Heart right ventricle (tissue), 16 donors: ENCODE results near the gene GLRA1. TPM values are rescaled to one million over a fixed set of nuclear protein-coding genes. Genes with fewer than 3 reads are reported as not detected.

Experiments
- ATAC-seq, 8 donors: fragments of 200-7000 bp; cut with Tn5 transposase; one replicate each; pipeline ENCODE4 v1.9.1; 2020; ENCODE audit warnings: mild to moderate bottlenecking in 8 of 8, moderate library complexity in 8 of 8, moderate number of reproducible peaks in 1 of 8
- DNase-seq, 2 donors: peaks; one replicate each; pipeline ENCODE4 v3.0.0-alpha.2; 2020
- H3K27ac ChIP-seq, 10 donors: fragments of 200-600 bp; sonication (generic) in 2 of 10; one replicate each; pipeline versions ENCODE4 v1.5.0 to v1.8.0; 2020 to 2022; ENCODE audit warnings: mild to moderate bottlenecking in 3 of 10
- H3K27me3 ChIP-seq, 7 donors: fragments of 200-600 bp; one replicate each; pipeline ENCODE4 v1.8.0; 2021 to 2022; ENCODE audit warnings: mild to moderate bottlenecking in 2 of 7
- H3K36me3 ChIP-seq, 9 donors: fragments of 200-600 bp; sonication (generic) in 1 of 9; one replicate each; pipeline versions ENCODE4 v1.5.0 to v1.8.0; 2020 to 2022; ENCODE audit warnings: mild to moderate bottlenecking in 2 of 9
- H3K4me1 ChIP-seq, 9 donors: fragments of 200-600 bp; sonication (generic) in 1 of 9; one replicate each; pipeline versions ENCODE4 v1.5.0 to v1.8.0; 2020 to 2022; ENCODE audit warnings: mild to moderate bottlenecking in 4 of 9
- H3K4me3 ChIP-seq, 10 donors: fragments of 200-600 bp; sonication (generic) in 2 of 10; one replicate each; pipeline versions ENCODE4 v1.5.0 to v1.8.0; 2020 to 2022; ENCODE audit warnings: mild to moderate bottlenecking in 7 of 10, moderate library complexity in 2 of 10
- H3K9me3 ChIP-seq, 11 donors: fragments of 200-600 bp in 10 of 11; sonication (generic) in 2 of 11; one replicate each; pipeline versions ENCODE4 v1.5.0 to v1.8.0; 2013 to 2022; ENCODE audit warnings: mild to moderate bottlenecking in 2 of 11, control low read depth in 1 of 11, moderate library complexity in 1 of 11
- WGBS, 2 donors: extraction: QIAGEN DNeasy Blood & Tissue Kit; methylation state at CpG; one replicate each; pipeline ENCODE4 v1.1.7; 2013; ENCODE audit warnings: inconsistent platforms in 1 of 2; 5-methylcytosine and 5-hydroxymethylcytosine counted together
- intact Hi-C, 10 donors: fragments of 100-400 bp; cut with DNase I; formaldehyde crosslinking; loops; one replicate each; pipeline versions ENCODE4 v1.11.1 to v1.14.2; 2022
- polyA plus RNA-seq, 2 donors: library from polyadenylated mRNA; stranded (reverse); fragments of 200-250 nt; gene quantifications; one replicate each; pipeline ENCODE4 v1.2.3, GENCODE V29; 2013
- total RNA-seq, 10 donors: library from RNA; stranded (reverse); fragmentation: NEBNext Ultra II Directional in 3 of 10; extraction: Animal tissue kit (Norgen Biotek cat#: 25700) in 3 of 10; gene quantifications; one replicate each; pipeline versions ENCODE4 v1.2.1 to v1.2.4, GENCODE V29; 2021 to 2023
- TF ChIP-seq, protein P1 (sequence below), 9 donors: fragments of 200-600 bp; sonication (generic) in 2 of 9; IDR thresholded peaks; one replicate each; pipeline versions ENCODE4 v1.5.0 to v1.8.0; 2021 to 2022; ENCODE audit warnings: antibody characterized with exemption in 9 of 9, mild to moderate bottlenecking in 5 of 9, moderate library complexity in 1 of 9
- donor health status: Arrhythmogenic right ventricular cardiomyopathy.
- donor health status: ischemic (EF 13 %, LVEDD 7.1; RV severe dilation, severe dysfunction).
- donor health status: healthy with polysubstance abuse.
- donor health status: DM: no; HTN: yes; CAD: no.
- donor health status: DM: no; HTN: no; CAD: no.
- donor health status: ischemic (EF 25% LVEDD 6.9; RV normal size, moderate dysfunction).
- donor health status: ischemic (EF 25% LVEDD 5.7; RV mildly dilated, moderate dysfunction).
- donor health status: healthy.
- donor health status: DM: yes; HTN: yes; CAD: no.
- donor health status: Ischemic cardiomyopathy.
- donor health status: ischemic (EF 35%, LVEDD 5.7; RV mildly dilated, moderate dysfunction).
- donor health status: nonischemic (EF 11% LVEDD 7.7; RV severe dilation, severe dysfunction).
- donor health status: DM: yes; HTN: yes; CAD: no.
- donor health status: PGD.
- donor health status: ischemic (EF 29% LVEDD 5.4; RV normal size, mild dysfunction).
- donor health status: nonischemic (EF 23%, LVEDD 6.1; RV moderate dilation, normal function).

The GLRA1 gene
- total and polyA plus RNA-seq, 12 donors: not detected

DNA sequence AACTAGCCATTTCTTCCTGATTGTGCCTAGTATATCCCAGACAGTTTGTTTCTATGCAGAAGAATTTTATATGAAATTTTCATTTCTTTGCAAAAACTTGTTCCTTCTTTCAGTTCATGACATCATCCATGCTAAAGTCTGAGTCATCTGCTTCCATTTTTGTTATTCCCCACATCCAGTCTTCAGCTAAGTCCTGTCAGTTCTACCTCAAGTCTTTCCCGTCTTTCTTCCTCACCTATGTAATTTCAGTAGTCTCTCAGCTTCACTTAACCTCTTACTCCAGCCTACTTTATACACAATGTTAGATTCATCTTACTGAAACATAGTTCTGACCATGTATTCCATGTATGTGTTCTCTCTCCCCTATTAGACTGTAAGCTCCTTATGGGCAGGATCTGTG is 113.8 kb downstream of the GLRA1 start:
- peak overlapping the region in 3 of 10 donors; percentile 30 to 53 (median 41) for H3K27ac ChIP-seq
- no peak overlapping the region for H3K4me3 ChIP-seq
- peaks cover 0 to 53% (median 29%) of the 10 kb centered on the region in 9 donors for H3K4me1 ChIP-seq
- intact Hi-C loops: loop anchor here in 1 of 10 donors (5.0 kb wide), 1 partner anchor 34 kb away; no protein-coding TSS in a partner anchor
- peaks cover 0 to 89% (median 0%) of the 10 kb centered on the region in 9 donors for H3K36me3 ChIP-seq
- no peaks in the 10 kb centered on the region for H3K9me3 ChIP-seq
- no peak for ATAC-seq
- 97 to 98% methylated on average over 1 of the region's 1 CpG for WGBS, 2 donors
- DNase-seq: no peak
- TF ChIP-seq, protein P1, sequence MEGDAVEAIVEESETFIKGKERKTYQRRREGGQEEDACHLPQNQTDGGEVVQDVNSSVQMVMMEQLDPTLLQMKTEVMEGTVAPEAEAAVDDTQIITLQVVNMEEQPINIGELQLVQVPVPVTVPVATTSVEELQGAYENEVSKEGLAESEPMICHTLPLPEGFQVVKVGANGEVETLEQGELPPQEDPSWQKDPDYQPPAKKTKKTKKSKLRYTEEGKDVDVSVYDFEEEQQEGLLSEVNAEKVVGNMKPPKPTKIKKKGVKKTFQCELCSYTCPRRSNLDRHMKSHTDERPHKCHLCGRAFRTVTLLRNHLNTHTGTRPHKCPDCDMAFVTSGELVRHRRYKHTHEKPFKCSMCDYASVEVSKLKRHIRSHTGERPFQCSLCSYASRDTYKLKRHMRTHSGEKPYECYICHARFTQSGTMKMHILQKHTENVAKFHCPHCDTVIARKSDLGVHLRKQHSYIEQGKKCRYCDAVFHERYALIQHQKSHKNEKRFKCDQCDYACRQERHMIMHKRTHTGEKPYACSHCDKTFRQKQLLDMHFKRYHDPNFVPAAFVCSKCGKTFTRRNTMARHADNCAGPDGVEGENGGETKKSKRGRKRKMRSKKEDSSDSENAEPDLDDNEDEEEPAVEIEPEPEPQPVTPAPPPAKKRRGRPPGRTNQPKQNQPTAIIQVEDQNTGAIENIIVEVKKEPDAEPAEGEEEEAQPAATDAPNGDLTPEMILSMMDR (IDR thresholded peaks at IDR 0.05): no peak
- H3K27me3 ChIP-seq: no peaks in the 10 kb centered on the region

DNA sequence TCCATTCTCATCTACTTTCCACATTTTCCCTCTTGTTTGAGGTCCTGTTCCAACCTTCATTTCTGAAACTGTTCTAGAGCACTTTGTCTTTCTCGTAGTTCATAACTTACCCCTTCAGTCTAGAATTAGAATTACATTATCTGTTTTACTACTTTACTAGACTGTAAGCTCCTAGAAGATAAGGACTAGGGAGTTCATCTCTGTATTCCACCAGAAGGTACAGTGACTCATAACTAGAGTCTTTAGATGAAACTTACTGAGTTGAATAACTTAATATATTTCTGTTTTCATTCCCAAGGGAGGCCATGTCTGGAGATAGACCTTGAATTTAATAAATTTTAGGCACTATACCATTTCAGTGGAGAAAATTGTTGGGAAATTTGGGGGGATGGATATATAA is 114.2 kb downstream of the GLRA1 start:
- ATAC-seq: no peak
- 52 to 78% methylated on average over 1 of the region's 1 CpG for WGBS, 2 donors

GRCh38 chr5:151808451-151809169 is 116.0 kb downstream of the GLRA1 start:
- Histone ChIP-seq H3K4me1 (peaks cover 0 to 65% (median 39%) of the 10 kb centered on the region in 9 donors), H3K36me3 (peaks cover 0 to 92% (median 6%) of the 10 kb centered on the region in 9 donors), H3K9me3 (no peaks in the 10 kb centered on the region), H3K27ac (no peak overlapping the region), H3K27me3 (no peaks in the 10 kb centered on the region), H3K4me3 (no peak overlapping the region)
- DNase-seq (no peak), ATAC-seq (no peak)
- TF ChIP-seq, protein P1 (IDR thresholded peaks at IDR 0.05): no peak
- WGBS, 2 donors: 82 to 85% methylated on average over 4 of the region's 4 CpGs
- intact Hi-C loops: no loop called here

More for the DNA sequence above, 114.2 kb downstream of the GLRA1 start:
- Histone ChIP-seq H3K9me3 (no peaks in the 10 kb centered on the region), H3K36me3 (peaks cover 0 to 91% (median 0%) of the 10 kb centered on the region in 9 donors), H3K4me1 (peaks cover 0 to 58% (median 32%) of the 10 kb centered on the region in 9 donors), H3K27ac (no peak overlapping the region), H3K4me3 (no peak overlapping the region), H3K27me3 (no peaks in the 10 kb centered on the region)
- TF ChIP-seq, protein P1 (IDR thresholded peaks at IDR 0.05): no peak
- intact Hi-C loops: loop anchor here in 1 of 10 donors (5.0 kb wide), 1 partner anchor 33 kb away; no protein-coding TSS in a partner anchor
- DNase-seq: no peak

- Histone ChIP-seq H3K4me3 (no peak overlapping the region), H3K27ac (no peak overlapping the region), H3K27me3 (no peaks in the 10 kb centered on the region), H3K9me3 (no peaks in the 10 kb centered on the region), H3K4me1 (peaks cover 0 to 40% (median 19%) of the 10 kb centered on the region in 9 donors), H3K36me3 (peaks cover 0 to 94% (median 28%) of the 10 kb centered on the region in 9 donors)
- intact Hi-C loops: no loop called here
- ATAC-seq (peak in 7 of 8 donors; percentile 27 to 92 (median 72)), DNase-seq (no peak)
- TF ChIP-seq, protein P1 (IDR thresholded peaks at IDR 0.05): no peak
- WGBS, 2 donors: 96% methylated on average over 3 of the region's 3 CpGs
These were observed 119.0 kb downstream of the GLRA1 start for GRCh38 chr5:151805414-151806223.
